ENCODE data around the gene ANO6.

Gene ANO6

DNA sequence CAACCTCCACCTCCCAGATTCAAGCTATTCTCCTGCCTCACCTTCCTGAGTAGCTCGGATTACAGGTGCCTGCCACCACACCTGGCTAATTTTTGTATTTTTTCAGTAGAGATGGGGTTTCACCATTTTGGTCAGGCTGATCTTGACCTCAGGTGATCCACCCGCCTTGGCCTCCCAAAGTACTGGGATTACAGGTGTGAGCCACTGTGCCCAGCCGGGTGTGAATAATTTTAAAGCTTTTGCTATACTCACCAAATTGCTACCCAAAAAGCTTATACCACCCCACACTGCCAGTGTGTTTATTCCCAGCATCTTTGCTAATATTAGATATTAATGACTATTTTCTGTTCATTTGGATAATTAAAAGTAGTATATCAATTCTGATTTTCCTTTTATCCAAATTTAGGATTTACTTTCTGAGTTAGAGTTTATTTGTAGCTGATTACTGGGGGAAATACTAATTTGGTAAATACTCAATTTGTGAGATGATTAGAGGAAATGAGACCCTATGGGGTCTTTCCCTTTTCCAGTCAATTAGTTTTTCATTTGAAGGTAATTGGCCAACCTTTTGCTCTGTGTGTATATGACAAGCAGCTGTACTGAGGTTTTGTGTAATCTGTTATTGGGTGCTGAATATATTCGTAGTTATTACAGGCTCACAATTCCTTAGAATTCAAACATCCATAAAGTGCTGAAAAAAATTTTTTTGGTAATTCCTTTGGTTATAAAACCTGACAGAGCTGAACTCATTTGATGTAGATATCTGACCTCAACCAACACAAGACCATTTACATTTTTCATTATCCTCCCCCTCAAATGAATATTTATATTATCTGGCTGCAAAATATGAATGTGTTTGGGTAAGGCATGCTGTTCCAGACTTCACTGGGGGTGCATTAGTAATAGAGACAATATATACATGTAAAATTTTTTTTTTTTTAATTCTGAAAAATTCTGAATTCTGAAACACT lies 73.6 kb downstream of the ANO6 start:
- H3K4me3 ChIP-seq (ENCODE audit: low read length): no peak overlapping the region
- TF ChIP-seq, protein P1, sequence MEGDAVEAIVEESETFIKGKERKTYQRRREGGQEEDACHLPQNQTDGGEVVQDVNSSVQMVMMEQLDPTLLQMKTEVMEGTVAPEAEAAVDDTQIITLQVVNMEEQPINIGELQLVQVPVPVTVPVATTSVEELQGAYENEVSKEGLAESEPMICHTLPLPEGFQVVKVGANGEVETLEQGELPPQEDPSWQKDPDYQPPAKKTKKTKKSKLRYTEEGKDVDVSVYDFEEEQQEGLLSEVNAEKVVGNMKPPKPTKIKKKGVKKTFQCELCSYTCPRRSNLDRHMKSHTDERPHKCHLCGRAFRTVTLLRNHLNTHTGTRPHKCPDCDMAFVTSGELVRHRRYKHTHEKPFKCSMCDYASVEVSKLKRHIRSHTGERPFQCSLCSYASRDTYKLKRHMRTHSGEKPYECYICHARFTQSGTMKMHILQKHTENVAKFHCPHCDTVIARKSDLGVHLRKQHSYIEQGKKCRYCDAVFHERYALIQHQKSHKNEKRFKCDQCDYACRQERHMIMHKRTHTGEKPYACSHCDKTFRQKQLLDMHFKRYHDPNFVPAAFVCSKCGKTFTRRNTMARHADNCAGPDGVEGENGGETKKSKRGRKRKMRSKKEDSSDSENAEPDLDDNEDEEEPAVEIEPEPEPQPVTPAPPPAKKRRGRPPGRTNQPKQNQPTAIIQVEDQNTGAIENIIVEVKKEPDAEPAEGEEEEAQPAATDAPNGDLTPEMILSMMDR (IDR thresholded peaks at IDR 0.05; ENCODE audit: low read length): no peak
- no peak for TF ChIP-seq EZH2phosphoT487 (IDR thresholded peaks at IDR 0.05; ENCODE audit: low read length)
- no peak for DNase-seq
- H3K9ac ChIP-seq (ENCODE audit: low read length): no peak overlapping the region
- no peak overlapping the region for H3K4me2 ChIP-seq (ENCODE audit: low read depth, low read length)
- H3F3A ChIP-seq (ENCODE audit: insufficient read depth, low read length): no peaks in the 10 kb centered on the region
- H3K9me3 ChIP-seq (replicated peaks; ENCODE audit: insufficient read depth, low read length): no peaks in the 10 kb centered on the region
- no peak overlapping the region for H2AFZ ChIP-seq (ENCODE audit: low read length)
- no peaks in the 10 kb centered on the region for H4K20me1 ChIP-seq (ENCODE audit: insufficient read depth, low read length)
- no peaks in the 10 kb centered on the region for H3K36me3 ChIP-seq (replicated peaks; ENCODE audit: insufficient read depth, low read length)
- no peaks in the 10 kb centered on the region for H3K9me2 ChIP-seq (replicated peaks; ENCODE audit: insufficient read depth, low read length)
- H3K4me1 ChIP-seq (ENCODE audit: low read length): no peaks in the 10 kb centered on the region
- peaks cover 59% of the 10 kb centered on the region for H3K79me2 ChIP-seq (ENCODE audit: low read length)
- no peak overlapping the region for H3K27ac ChIP-seq (ENCODE audit: low read length)
- H3K27me3 ChIP-seq (replicated peaks; ENCODE audit: insufficient read depth, low read length): no peaks in the 10 kb centered on the region

DNA sequence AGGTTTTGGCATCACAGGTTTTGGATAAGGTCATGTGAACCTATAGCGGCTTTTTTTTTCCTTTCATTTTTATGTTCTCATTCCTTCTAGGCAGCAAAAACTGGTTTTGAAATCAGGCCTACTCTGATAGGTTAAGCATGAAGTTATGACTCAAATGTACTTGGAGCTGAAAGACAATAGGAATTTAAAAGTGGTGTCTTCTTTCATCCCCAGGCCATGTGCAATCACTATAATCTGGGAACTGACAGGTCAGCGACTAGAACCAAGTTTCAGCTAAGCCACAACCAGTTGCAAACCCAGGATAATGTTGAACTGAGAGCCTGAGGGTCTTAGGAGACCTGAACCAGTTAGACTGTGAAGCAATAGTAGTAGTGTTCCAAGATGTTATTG lies 74.3 kb downstream of the ANO6 start:
- Histone ChIP-seq H3K27me3 (replicated peaks; ENCODE audit: insufficient read depth, low read length) (no peaks in the 10 kb centered on the region), H3K36me3 (replicated peaks; ENCODE audit: insufficient read depth, low read length) (no peaks in the 10 kb centered on the region), H3K9ac (ENCODE audit: low read length) (no peak overlapping the region), H3K9me2 (replicated peaks; ENCODE audit: insufficient read depth, low read length) (no peaks in the 10 kb centered on the region), H3K4me3 (ENCODE audit: low read length) (no peak overlapping the region), H2AFZ (ENCODE audit: low read length) (no peak overlapping the region), H3K4me2 (ENCODE audit: low read depth, low read length) (no peak overlapping the region), H3K4me1 (ENCODE audit: low read length) (no peaks in the 10 kb centered on the region), H3K27ac (ENCODE audit: low read length) (no peak overlapping the region), H4K20me1 (ENCODE audit: insufficient read depth, low read length) (no peaks in the 10 kb centered on the region), H3K9me3 (replicated peaks; ENCODE audit: insufficient read depth, low read length) (no peaks in the 10 kb centered on the region), H3F3A (ENCODE audit: insufficient read depth, low read length) (no peaks in the 10 kb centered on the region), H3K79me2 (ENCODE audit: low read length) (peaks cover 60% of the 10 kb centered on the region)
- TF ChIP-seq, protein P1 (IDR thresholded peaks at IDR 0.05; ENCODE audit: low read length): no peak
- TF ChIP-seq EZH2phosphoT487 (IDR thresholded peaks at IDR 0.05; ENCODE audit: low read length) (no peak), EZH2 (optimal IDR thresholded peaks at IDR 0.05; ENCODE audit: low read depth, low read length) (no peak)
- no peak for DNase-seq

DNA sequence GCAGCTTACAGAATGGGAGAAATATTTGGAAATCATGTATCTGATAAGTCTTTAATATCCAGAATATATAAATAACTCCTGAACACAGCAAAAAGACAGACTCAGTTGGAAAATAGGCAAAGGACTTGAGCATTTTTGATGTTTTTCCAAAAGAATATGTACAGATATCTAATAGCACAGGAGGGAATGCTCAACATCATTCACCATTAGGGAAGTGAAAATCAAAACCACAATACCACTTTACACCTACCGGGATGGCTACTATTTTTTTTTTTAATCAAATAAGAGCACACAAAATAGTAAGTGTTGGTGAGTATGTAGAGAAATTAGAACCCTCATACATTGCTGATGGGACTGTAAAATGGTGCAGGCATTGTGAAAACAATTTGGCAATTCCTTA lies 75.6 kb downstream of the ANO6 start:
- Histone ChIP-seq H3K79me2 (ENCODE audit: low read length) (peaks cover 55% of the 10 kb centered on the region), H4K20me1 (ENCODE audit: insufficient read depth, low read length) (no peaks in the 10 kb centered on the region), H3K9ac (ENCODE audit: low read length) (no peak overlapping the region), H3K4me1 (ENCODE audit: low read length) (no peaks in the 10 kb centered on the region), H3K27ac (ENCODE audit: low read length) (no peak overlapping the region), H2AFZ (ENCODE audit: low read length) (no peak overlapping the region), H3K27me3 (replicated peaks; ENCODE audit: insufficient read depth, low read length) (no peaks in the 10 kb centered on the region), H3K4me2 (ENCODE audit: low read depth, low read length) (no peak overlapping the region), H3K9me3 (replicated peaks; ENCODE audit: insufficient read depth, low read length) (no peaks in the 10 kb centered on the region), H3K4me3 (ENCODE audit: low read length) (no peak overlapping the region), H3K36me3 (replicated peaks; ENCODE audit: insufficient read depth, low read length) (no peaks in the 10 kb centered on the region), H3K9me2 (replicated peaks; ENCODE audit: insufficient read depth, low read length) (no peaks in the 10 kb centered on the region), H3F3A (ENCODE audit: insufficient read depth, low read length) (no peaks in the 10 kb centered on the region)
- no peak for DNase-seq
- TF ChIP-seq EZH2 (optimal IDR thresholded peaks at IDR 0.05; ENCODE audit: low read depth, low read length) (no peak), EZH2phosphoT487 (IDR thresholded peaks at IDR 0.05; ENCODE audit: low read length) (no peak)
- TF ChIP-seq, protein P1 (IDR thresholded peaks at IDR 0.05; ENCODE audit: low read length): no peak
